ENCODE data around the gene ZNF668. TPM values are rescaled to one million over a fixed set of nuclear protein-coding genes. Genes with fewer than 3 reads are reported as not detected.
"Not testable (repeated sequence)": the region's sequence is repeated elsewhere in the genome, so short reads cannot be mapped to it uniquely, and the experiment has no call there.

Gene ZNF668
- polyA plus RNA-seq, 5 donors = 3.6 to 8.1 (median 4.6) TPM

DNA sequence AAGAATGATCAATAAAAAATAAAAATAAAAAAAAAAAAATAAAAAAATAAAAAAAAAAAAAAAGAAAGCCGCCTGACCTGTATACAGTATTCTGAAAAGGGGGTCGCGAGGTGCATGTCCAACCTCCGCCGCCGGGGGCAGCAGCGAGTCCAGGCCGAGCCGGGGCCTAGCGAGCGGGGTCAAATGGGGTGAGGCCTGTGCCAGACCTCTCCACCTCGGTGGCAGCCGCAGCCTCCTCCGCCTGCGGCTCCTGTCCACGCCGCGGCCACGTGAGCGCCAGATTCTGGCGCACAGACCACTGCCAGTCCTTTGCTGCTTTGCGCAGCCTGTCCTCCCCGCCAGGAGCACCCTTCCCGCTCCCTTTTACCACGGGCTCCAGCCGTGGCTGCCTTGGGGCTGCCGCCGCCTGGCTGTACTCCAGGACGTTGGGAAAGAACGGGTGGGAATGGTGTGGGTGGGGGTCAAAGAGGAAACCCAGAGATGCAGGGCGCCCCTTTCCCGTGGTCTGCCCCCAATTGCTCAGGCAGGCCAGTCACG, 31.7 kb upstream of the ZNF668 start:
- no peak for DNase-seq

DNA sequence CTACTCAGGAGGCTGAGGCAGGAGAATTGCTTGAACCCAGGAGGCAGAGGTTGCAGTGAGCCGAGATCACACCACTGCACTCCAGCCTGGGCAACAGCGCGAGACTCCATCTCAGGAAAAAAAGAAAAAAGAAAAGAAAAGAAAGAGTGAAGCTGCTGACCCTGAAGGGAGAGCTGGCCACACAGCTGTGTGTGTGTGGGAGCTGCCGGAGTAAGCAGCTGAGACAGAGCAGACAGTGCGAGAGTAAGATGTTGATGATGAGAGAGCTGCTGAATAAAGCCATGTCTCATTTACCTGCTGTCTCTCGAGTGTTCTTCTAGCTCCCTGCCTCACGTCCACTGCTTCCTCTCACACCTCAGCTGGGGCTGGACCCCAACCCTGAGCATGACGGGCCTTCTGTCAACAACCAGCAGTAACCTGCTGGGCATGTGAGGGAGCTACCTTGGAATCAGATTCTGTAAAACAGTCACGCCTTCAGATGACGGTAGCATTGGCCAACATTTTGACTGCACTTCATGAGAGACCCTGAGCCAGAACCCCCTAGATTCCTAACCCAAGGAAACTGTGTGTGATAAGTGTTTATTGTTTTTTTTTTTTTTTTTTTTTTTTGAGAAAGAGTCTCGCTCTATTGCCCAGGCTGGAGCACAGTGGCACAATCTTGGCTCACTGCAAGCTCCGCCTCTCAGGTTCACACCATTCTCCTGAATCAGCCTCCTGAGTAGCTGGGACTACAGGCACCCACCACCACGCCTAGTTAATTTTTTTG, 27.0 kb upstream of the ZNF668 start:
- not testable (repeated sequence) for DNase-seq

- DNase-seq = no peak
These were observed 26.0 kb upstream of the ZNF668 start for GRCh38 chr16:31099860-31100638.

DNA sequence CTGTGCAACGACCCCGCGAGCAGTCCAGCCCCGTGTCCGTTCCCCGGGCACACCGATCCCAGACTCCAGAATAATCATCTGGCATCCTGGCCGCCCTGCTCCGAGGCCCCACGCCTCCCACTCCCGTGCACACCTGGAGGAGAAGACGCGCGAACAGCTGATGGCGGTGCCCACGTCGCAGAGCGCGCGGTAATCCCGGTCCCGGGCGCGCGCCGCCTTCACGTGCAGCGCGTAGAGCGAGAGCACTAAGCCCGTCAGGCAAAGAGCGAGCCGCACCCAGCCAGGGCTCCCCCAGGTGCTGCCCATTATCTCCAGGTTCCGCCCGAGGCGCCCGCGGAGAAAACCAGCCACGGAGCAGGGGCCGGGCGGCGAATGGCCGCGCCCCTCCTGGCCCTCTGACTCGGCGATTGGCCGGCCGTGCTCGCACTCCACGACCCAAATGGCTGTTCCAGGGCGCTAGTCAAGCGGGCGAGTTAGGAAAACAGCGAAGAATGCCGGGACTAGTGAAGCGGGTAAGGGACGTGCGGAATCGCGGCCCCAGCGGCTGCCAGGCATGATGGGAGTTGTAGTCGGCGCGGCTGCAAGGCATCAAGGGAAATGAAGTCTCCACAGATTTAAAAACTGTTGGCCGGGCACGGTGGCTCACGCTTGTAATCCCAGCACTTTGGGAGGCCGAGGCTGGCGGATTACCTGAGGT, 20.5 kb upstream of the ZNF668 start, which contains the start of gene VKORC1:
Gene VKORC1, minus strand, starts transcription at position 374 of the 697 bp plus-strand sequence. Its CDS starts 68 bp downstream, at position 306.
- peak; percentile 86 for DNase-seq

GRCh38 chr16:31094088-31094423, 20.0 kb upstream of the ZNF668 start:
- DNase-seq = no peak

DNA sequence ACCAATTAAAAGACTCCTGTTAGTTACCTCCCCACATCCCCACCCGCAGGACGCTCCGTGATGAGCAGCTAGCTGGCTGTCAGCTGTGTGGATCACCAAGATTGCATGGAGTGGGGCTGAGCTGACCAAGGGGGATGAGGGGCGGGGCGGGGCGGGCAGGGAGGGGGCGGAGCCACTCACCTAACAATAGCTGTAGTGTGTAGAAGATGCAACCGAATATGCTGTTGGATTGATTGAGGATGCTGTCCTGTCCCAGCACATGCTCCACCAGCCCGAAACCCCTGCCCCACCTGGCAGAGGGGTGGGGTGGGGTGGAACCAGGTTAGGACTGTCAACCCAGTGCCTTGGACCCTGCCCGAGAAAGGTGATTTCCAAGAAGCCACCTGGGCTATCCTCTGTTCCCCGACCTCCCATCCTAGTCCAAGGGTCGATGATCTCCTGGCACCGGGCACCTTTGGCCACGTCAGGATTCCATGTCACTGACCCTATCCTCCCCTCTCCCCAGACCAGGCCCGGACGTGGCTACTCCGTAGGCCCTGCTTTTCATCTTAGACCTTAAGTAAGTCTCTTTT, 19.2 kb upstream of the ZNF668 start:
- DNase-seq = no peak

GRCh38 chr16:31092330-31092729, 18.3 kb upstream of the ZNF668 start:
- no peak for DNase-seq

- DNase-seq = no peak
These were observed 16.5 kb upstream of the ZNF668 start for GRCh38 chr16:31090540-31090939.

- no peak for DNase-seq
These were observed 15.2 kb upstream of the ZNF668 start for GRCh38 chr16:31089199-31089598.

DNA sequence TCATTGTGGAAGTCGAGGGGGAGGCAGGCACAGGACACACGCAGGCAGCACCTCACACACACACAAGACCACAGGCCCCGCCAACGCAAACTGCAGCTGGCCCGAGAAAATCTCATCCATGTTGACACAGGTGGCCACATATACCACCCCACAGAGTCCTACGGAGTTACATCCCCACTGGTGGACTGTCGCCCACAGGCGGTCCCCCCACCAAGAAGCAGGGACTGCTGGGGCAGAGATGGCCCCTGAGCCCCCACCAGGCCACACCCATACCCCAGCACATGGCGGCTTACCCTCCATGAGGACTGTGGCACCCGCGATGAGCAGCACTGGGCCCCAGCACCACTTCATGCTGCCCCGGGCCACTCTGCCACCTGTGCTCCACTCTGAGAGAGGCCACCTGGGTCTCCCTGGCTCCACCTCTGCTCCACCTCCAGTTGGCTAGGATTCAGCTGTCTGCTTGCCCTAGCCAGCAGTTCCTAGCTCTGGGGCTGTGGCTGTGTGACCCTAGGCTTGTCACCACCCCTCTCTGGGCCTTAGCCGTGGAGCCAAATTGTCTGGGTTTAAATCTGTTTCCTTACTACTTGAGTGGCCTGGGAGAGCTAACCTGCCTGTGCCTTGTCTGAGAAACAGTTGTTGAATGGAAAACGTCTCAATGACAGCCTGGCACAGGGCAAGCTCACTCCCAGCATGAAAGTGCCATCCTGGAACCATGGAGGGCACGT, 14.6 kb upstream of the ZNF668 start, which contains the start of gene PRSS53:
Gene PRSS53, minus strand, starts transcription at position 485 of the 725 bp plus-strand sequence. Its CDS starts 134 bp downstream, at position 351.
- DNase-seq = no peak

DNA sequence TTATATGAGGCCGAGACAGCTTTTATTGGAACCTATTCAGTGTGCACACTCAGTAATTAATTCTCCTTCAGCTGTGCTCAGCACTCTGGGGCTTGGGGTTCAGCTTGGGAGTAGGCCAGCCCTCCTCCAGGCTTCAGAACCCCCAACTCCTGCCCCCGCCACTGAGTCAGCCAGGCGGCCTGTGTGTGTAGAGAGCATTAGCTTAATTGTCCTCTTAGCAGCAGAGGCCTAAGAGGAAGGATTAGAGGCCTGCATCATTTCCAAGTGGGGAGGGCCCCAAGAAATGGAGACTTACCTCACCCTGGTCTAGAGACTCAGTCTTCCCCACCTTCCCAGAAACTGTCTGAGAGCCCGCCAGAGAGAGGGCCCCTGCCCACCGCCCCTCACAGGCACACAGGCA, 13.9 kb upstream of the ZNF668 start:
- DNase-seq = no peak

GRCh38 chr16:31087481-31087880, 13.4 kb upstream of the ZNF668 start:
- DNase-seq = no peak

- no peak for DNase-seq
These were observed 12.5 kb upstream of the ZNF668 start for GRCh38 chr16:31086629-31086906.

DNA sequence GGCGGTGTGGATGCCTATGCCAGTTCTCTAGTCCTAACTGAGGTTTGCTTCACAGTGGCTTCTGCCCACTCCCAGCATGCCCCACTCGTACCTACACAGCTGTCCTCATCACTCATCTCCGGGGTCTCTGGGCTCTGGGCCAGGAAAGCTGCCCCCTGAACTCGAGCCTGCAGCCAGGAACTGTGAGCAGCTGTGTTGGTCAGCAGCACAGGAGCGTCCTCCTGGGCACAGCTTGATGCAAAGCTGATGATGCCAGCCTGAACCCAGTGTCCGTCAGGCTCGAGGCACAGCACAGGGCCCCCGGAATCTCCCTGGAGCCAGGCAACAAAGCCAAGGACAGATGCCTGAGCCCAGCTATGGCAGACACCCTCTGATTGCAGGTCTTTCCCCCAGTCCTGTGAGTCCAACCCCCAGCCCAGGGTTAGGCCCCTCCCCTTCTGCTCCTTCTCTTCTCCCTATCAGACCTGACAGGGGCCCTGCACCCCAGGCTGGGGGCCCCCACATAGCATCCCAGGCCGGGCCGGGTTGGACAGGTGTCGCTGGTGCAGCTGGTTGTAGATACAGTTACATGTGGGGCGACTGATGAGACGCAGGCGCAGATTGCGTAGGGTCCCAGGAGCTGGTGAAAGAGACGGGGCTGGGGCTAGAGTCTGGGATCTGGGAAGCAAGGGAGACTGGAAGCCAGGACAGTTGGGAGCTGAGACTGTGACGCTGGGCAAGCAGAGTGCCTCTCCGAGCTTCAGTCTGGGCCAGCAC, 12.0 kb upstream of the ZNF668 start:
- DNase-seq = no peak

DNA sequence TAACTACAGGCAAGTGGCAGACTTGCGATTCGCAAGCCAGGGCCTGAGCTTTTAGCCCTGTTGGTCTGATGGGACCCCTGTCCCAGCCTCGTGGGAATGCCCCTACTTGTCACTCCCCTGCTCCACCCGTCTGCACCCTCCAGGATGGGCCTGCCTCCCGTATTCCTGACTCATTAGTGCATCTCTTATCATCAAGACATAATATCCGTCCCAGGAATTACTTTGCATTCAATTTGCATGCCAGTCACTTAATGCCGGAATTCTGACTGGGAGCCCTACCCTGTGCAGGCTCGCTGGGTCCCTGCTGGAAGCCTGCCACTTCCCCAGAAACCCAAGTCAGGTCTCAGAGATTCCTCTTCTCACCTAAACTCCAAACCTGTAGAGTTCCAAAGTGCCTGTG, 11.4 kb upstream of the ZNF668 start:
- DNase-seq = no peak

GRCh38 chr16:31084584-31085302, 10.7 kb upstream of the ZNF668 start:
- DNase-seq = no peak

DNA sequence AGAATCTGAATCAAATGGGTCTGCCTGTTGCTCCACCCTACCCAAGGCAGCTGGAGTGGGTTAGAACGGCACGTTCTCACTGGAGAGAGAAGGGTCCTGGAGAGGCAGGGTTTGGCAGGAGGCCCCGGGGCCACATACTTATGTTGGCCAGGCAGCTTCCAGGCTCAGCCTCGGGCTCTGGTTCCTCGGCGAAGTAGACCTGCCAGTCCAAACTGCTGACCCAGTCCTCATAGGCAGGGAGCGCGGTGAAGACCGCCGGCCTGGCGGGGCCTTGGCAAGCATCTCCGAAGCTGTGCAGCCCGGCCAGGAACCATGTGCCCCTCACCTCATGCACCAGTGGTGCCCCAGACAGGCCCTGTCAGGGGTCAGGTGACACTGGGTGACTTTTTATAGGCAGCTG, 9.9 kb upstream of the ZNF668 start:
- DNase-seq = no peak

- no peak for DNase-seq
These were observed 9.5 kb upstream of the ZNF668 start for GRCh38 chr16:31083556-31083955.

GRCh38 chr16:31083081-31083480, 9.0 kb upstream of the ZNF668 start:
- no peak for DNase-seq
